Tibial nerve (tissue), 4 donors: Measurements from ENCODE around the gene RGS16. TPM values are rescaled to one million over a fixed set of nuclear protein-coding genes. Genes with fewer than 3 reads are reported as not detected.
A peak's percentile ranks its signal among the peaks of the same experiment; 100 is the strongest.

Experiments
- DNase-seq, 2 donors: peaks; one replicate each; pipeline ENCODE4 v3.0.0-alpha.2; 2019; ENCODE audit warnings: low spot score in 2 of 2
- H3K27ac ChIP-seq, 4 donors: fragments of 200-600 bp; sonication (generic) in 3 of 4; one replicate each; pipeline ENCODE4 v1.5.1; 2017 to 2019; ENCODE audit warnings: mild to moderate bottlenecking in 1 of 4
- H3K27me3 ChIP-seq, 2 donors: fragments of 200-600 bp; sonication (generic) in 1 of 2; one replicate each; pipeline versions ENCODE4 v1.5.1 to v1.6.0; 2017 to 2019
- H3K36me3 ChIP-seq, 3 donors: fragments of 200-600 bp; sonication (generic); one replicate each; pipeline ENCODE4 v1.5.1; 2018 to 2019
- H3K4me1 ChIP-seq, 4 donors: fragments of 200-600 bp; sonication (generic) in 3 of 4; one replicate each; pipeline ENCODE4 v1.5.1; 2017 to 2019
- H3K4me3 ChIP-seq, 4 donors: fragments of 200-600 bp; sonication (generic) in 3 of 4; one replicate each; pipeline ENCODE4 v1.5.1; 2017 to 2019; ENCODE audit warnings: mild to moderate bottlenecking in 1 of 4, moderate library complexity in 1 of 4
- H3K9me3 ChIP-seq, 4 donors: fragments of 200-600 bp; sonication (generic) in 3 of 4; one replicate each; pipeline ENCODE4 v1.5.1; 2017 to 2019
- EP300 ChIP-seq, 2 donors: sonication (generic); formaldehyde crosslinking; IDR thresholded peaks; one replicate each; pipeline ENCODE4 v1.6.1; 2017; ENCODE audit warnings: antibody characterized with exemption in 2 of 2, mild to moderate bottlenecking in 1 of 2
- POLR2A ChIP-seq, 2 donors: fragments of 450-650 bp; IDR thresholded peaks; one replicate each; pipeline ENCODE4 v1.6.1; 2017; ENCODE audit warnings: antibody characterized with exemption in 2 of 2, mild to moderate bottlenecking in 2 of 2, moderate library complexity in 2 of 2
- WGBS, 2 donors: methylation state at CpG; one replicate each; pipeline ENCODE4 v1.1.5; 2018; 5-methylcytosine and 5-hydroxymethylcytosine counted together
- total RNA-seq, 4 donors: library from RNA; depleted of rRNA; stranded (reverse); fragments of >200 nt; gene quantifications; one replicate each; pipeline ENCODE4 v1.1.0, GENCODE V29; 2016
- TF ChIP-seq, protein P1 (sequence below), 5 experiments: fragments of 200-600 bp in 3 of 5; fragments of 450-650 bp in 2 of 5; sonication (generic) in 3 of 5; IDR thresholded peaks; one replicate each; pipeline ENCODE4 v1.5.1; 2016 to 2019; ENCODE audit warnings: antibody characterized with exemption in 5 of 5, mild to moderate bottlenecking in 3 of 5, moderate library complexity in 2 of 5

RGS16 gene
- total RNA-seq, 4 donors from 2014 or later = 0.78 to 2.1 (median 1.2) TPM

DNA sequence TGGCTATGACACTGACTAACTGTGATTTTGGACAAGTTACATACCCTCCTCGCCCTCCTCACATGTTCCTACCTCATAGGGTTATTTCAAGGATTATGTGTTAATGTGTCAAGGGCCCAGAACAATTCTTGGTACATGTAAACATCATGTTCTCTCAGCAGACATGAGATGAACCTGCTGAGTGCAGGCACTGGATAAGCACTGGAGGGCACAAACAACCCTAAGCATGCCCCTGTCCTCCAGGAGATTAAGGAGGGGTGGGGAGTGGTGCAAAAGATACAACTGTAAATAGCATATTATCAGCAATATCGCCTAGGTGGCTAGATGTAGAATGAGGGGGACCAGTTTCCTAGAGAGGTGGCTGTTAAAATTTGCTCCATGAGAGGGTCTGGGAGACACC lies 17.7 kb upstream of the RGS16 start:
- no peak for DNase-seq
- 85 to 97% methylated on average over 2 of the region's 2 CpGs for WGBS, 2 donors
- H3K9me3 ChIP-seq = no peaks in the 10 kb centered on the region
- H3K4me1 ChIP-seq = peaks cover 0 to 36% (median 3%) of the 10 kb centered on the region in 4 donors
- H3K36me3 ChIP-seq = no peaks in the 10 kb centered on the region
- H3K27me3 ChIP-seq = no peaks in the 10 kb centered on the region
- TF ChIP-seq, protein P1, sequence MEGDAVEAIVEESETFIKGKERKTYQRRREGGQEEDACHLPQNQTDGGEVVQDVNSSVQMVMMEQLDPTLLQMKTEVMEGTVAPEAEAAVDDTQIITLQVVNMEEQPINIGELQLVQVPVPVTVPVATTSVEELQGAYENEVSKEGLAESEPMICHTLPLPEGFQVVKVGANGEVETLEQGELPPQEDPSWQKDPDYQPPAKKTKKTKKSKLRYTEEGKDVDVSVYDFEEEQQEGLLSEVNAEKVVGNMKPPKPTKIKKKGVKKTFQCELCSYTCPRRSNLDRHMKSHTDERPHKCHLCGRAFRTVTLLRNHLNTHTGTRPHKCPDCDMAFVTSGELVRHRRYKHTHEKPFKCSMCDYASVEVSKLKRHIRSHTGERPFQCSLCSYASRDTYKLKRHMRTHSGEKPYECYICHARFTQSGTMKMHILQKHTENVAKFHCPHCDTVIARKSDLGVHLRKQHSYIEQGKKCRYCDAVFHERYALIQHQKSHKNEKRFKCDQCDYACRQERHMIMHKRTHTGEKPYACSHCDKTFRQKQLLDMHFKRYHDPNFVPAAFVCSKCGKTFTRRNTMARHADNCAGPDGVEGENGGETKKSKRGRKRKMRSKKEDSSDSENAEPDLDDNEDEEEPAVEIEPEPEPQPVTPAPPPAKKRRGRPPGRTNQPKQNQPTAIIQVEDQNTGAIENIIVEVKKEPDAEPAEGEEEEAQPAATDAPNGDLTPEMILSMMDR (IDR thresholded peaks at IDR 0.05) = no peak
- TF ChIP-seq POLR2A (IDR thresholded peaks at IDR 0.05) = no peak
- TF ChIP-seq EP300 (IDR thresholded peaks at IDR 0.05) = no peak
- H3K4me3 ChIP-seq = no peak overlapping the region
- H3K27ac ChIP-seq = no peak overlapping the region

DNA sequence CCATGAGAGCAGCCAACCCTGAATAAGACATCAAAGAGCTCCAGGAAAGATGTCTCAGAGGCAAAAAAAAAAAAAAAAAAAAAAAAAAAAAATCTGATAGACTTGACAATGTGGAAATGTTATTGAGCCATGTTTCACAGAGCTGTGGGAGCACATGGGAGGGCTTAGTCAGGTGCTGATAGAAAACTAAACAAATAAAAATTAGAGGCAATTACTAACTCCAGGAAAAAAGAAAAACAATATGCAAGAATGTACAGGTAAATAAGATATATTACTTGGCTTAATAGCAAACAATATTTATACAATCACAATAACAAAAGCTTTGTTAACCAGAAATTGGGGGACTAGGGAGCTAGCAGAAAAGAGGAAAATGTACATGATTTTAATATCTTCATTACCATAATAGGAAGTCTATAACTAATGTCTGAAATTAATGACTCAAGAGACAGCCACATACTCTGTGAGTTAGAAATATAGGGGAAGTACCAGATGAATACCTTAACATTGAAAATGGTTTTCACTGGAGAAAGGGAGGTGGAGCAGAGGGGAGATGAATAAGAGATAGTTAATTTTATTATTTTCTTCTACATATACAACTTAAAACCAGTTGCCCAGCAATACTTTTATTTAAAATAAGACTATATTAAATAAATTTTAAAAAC lies 16.9 kb upstream of the RGS16 start:
- H3K36me3 ChIP-seq = no peaks in the 10 kb centered on the region
- H3K4me1 ChIP-seq = peaks cover 0 to 44% (median 7%) of the 10 kb centered on the region in 4 donors
- H3K9me3 ChIP-seq = no peaks in the 10 kb centered on the region
- DNase-seq = no peak
- TF ChIP-seq, protein P1 (IDR thresholded peaks at IDR 0.05) = no peak
- TF ChIP-seq POLR2A (IDR thresholded peaks at IDR 0.05) (no peak), EP300 (IDR thresholded peaks at IDR 0.05) (no peak)
- no peak overlapping the region for H3K27ac ChIP-seq
- no peak overlapping the region for H3K4me3 ChIP-seq
- no peaks in the 10 kb centered on the region for H3K27me3 ChIP-seq

DNA sequence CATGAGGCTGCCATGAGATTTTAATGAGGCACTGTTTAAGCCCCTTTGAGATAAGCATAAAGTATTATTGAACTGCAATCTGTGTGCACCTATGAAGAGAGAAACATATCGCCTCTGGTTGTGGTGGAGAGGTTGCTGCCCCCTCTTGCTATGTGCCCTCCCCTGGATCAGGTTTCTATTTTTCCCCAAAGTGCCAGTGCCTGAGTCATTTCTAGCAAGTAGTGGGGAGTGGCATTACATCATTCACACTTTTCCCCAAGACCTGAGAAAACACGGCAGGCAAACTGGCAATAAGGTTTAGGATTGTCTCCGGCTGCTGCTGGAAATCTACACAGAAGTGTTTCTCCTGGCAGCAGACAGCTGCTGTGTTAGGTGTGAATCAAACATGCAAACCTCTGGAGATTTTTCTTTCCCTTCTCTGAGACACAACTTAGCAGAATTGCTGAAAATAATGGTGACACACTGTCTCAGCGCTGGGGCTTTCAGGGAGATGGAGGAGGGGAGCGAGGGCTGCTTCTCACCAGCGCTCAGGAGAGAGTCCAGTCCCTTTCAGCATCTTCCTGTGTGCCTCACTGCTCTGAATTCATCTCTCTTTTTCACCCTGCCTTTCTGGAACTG lies 13.7 kb upstream of the RGS16 start:
- Histone ChIP-seq H3K4me1 (peaks cover 0 to 38% (median 14%) of the 10 kb centered on the region in 4 donors), H3K9me3 (no peaks in the 10 kb centered on the region), H3K4me3 (no peak overlapping the region), H3K36me3 (no peaks in the 10 kb centered on the region), H3K27me3 (no peaks in the 10 kb centered on the region), H3K27ac (peak overlapping the region in 1 of 4 donors; percentile 26)
- no peak for DNase-seq
- 45 to 47% methylated on average over 6 of the region's 6 CpGs for WGBS, 2 donors
- TF ChIP-seq, protein P1 (IDR thresholded peaks at IDR 0.05) = no peak
- TF ChIP-seq EP300 (IDR thresholded peaks at IDR 0.05) (no peak), POLR2A (IDR thresholded peaks at IDR 0.05) (no peak)

DNA sequence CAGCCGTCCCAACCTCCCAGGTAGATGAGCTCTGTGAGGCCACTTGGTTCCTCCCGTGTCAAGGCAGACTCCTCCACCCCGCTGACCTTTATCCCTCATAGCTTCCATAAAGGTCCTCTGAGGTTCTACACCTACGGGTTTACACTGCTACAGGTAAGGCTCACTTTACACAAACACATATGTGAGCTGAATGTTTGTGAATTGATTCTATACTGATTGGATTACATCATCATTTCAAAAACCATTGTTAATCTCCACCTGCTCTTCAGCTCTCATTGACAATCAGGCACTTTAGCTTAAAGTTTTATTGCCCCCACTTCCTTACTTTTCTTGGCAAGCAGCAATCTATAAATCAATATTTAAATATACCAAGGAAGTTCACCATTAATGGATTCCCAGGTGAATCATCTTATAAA lies 12.8 kb upstream of the RGS16 start:
- no peak overlapping the region for H3K4me3 ChIP-seq
- peaks cover 0 to 35% (median 14%) of the 10 kb centered on the region in 4 donors for H3K4me1 ChIP-seq
- no peaks in the 10 kb centered on the region for H3K36me3 ChIP-seq
- no peaks in the 10 kb centered on the region for H3K27me3 ChIP-seq
- WGBS, 2 donors = 66 to 71% methylated on average over 4 of the region's 4 CpGs
- no peak for DNase-seq
- no peak overlapping the region for H3K27ac ChIP-seq
- no peaks in the 10 kb centered on the region for H3K9me3 ChIP-seq
- no peak for TF ChIP-seq POLR2A (IDR thresholded peaks at IDR 0.05)
- TF ChIP-seq, protein P1 (IDR thresholded peaks at IDR 0.05) = no peak
- TF ChIP-seq EP300 (IDR thresholded peaks at IDR 0.05) = no peak
